Fibroblast of pulmonary artery (primary cell): ENCODE measurements around the gene PCID2.

ENCODE experiments used
- DNase-seq: peaks from one replicate; pipeline ENCODE4 v3.0.0-alpha.2; 2010; ENCODE audit warnings: low read depth
- H3K4me3 ChIP-seq: replicated peaks from 2 replicates; pipeline ENCODE4 v1.5.1; 2011; ENCODE audit warnings: low read depth, mild to moderate bottlenecking, control low read depth, low read length, moderate library complexity
- CTCF ChIP-seq: IDR thresholded peaks from 2 replicates; pipeline ENCODE4 v1.5.1; 2011; ENCODE audit warnings: mild to moderate bottlenecking, control low read depth, low read length, inconsistent platforms; ENCODE audit errors: missing control alignments

Gene PCID2

GRCh38 chr13:113219256-113219940, 10.9 kb upstream of the PCID2 start:
- no peak for DNase-seq
- no peak overlapping the region for H3K4me3 ChIP-seq
- no peak for TF ChIP-seq CTCF

- no peak overlapping the region for H3K4me3 ChIP-seq
- DNase-seq = no peak
- no peak for TF ChIP-seq CTCF
Observed at GRCh38 chr13:113218586-113218985, 10.1 kb upstream of the PCID2 start.

- DNase-seq = peak; percentile 60
- TF ChIP-seq CTCF = no peak
- H3K4me3 ChIP-seq = no peak overlapping the region
Observed at GRCh38 chr13:113216254-113217048, 8.0 kb upstream of the PCID2 start.

- DNase-seq = no peak
- H3K4me3 ChIP-seq = no peak overlapping the region
- TF ChIP-seq CTCF = no peak
Observed at GRCh38 chr13:113211774-113212173, 3.3 kb upstream of the PCID2 start.

- DNase-seq = no peak
- peak overlapping the region; percentile 73 for H3K4me3 ChIP-seq
- TF ChIP-seq CTCF = no peak
Observed at GRCh38 chr13:113210833-113211232, 2.4 kb upstream of the PCID2 start.

- peak overlapping the region; percentile 73 for H3K4me3 ChIP-seq
- TF ChIP-seq CTCF = no peak
- DNase-seq = peak; percentile 59
Observed at GRCh38 chr13:113209759-113210421, 1.4 kb upstream of the PCID2 start.
